GM18951 (cell line): Measurements from ENCODE around the gene IFT122.

Experiments used
- POLR2A ChIP-seq: IDR thresholded peaks from 4 replicates; pipeline ENCODE4 v1.6.1; 2011; ENCODE audit warnings: mild to moderate bottlenecking; ENCODE audit not compliant: insufficient read length, insufficient read depth; ENCODE audit errors: extremely low read depth
- in situ Hi-C: fragments of 300-500 bp; cut with MboI; formaldehyde crosslinking; loops from one replicate; pipeline ENCODE4 v1.12.0; 2022; ENCODE audit warnings: low sequenced_read_pairs, mixed read lengths, inconsistent platforms; ENCODE audit not compliant: unreplicated experiment

The IFT122 gene

DNA sequence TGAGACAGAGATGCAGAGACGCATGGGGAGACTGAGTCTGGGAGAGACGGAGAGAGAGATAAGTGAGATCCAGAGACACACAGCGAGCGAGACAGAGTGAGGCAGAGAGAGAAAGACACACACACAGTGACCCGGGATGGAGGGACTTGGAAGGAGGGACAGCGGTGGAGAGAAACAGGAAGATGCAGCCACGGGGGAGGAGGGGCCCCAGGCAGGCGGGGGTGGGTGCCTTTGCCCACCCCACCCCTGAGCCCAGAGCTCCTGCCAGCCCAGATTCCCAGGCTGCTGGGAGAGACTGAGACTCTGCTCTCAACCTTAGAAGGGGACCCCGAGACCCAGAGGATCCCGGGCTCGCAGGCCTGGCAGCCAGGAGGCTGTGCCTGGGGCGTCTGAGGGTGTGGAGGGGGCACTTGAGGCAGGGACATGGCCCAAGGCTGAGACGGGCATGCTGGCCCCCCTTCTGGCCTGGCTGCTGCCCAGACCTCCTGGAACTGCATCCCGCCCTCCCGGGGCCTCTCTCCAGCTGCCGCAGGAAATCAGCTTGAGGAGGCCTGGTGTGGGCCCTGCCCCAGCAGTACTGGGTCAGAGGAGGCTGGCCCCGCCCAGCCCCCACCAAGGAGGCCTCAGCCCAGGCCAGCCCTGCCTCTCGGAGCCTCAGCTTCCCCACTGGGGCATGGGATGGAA lies 121.0 kb downstream of the IFT122 start:
- in situ Hi-C loops: no loop called here
- no peak for TF ChIP-seq POLR2A

DNA sequence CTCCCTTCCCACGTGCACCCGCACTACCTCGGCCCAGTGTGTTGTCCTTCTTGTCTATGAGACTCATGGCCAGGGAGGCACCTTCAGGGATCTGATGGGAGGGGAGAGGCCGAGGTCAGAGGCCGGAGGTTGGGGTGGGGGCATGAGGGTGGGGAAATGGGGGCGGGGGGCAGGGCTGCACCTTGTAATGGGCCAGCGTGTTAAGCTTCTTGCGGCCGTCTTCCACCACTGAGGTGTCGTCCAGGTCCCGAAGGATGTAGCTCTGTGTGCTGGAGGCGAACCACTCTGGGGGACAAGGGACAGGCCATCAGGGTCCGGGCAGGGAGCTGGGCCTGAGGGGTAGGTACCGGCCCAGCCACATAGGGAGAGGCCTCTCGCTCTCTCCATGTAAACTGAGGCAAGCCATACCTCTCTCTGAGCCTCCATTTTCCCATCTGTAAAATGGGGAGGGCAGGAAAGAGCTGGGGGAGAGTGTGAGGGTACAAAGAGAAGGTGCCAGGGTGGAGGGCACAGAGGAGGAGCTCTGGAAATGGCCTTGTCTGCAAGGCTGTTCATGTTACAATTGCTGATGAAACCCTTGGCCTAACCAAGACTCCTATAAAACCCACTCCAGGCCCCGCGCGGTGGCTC lies 121.7 kb downstream of the IFT122 start:
- no peak for TF ChIP-seq POLR2A
- in situ Hi-C loops: no loop called here

GRCh38 chr3:129562803-129563202 lies 122.8 kb downstream of the IFT122 start:
- no peak for TF ChIP-seq POLR2A
- in situ Hi-C loops: no loop called here

DNA sequence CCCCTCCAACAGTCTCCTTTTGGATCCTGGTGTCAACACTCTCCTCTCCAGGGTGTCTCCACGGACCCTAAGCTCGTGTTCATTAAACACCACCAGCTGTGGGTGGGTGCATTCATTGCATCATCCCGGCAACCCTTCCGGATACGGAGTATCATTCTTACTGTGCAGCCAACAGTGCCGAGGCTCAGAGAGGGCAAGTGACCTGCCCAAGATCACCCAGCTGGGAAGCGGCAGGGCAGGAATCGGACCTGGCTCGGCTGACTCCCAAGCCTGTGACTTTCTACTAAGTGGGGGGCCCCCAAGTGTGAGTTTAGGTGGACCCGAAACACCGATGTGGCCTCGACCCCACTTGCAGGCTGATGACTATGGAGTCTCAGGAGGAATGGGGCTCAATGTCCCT lies 123.3 kb downstream of the IFT122 start:
- in situ Hi-C loops: no loop called here
- TF ChIP-seq POLR2A: no peak

- in situ Hi-C loops: no loop called here
- no peak for TF ChIP-seq POLR2A
Observed at GRCh38 chr3:129563850-129564535, 124.0 kb downstream of the IFT122 start.

- in situ Hi-C loops: no loop called here
- TF ChIP-seq POLR2A: no peak
Observed at GRCh38 chr3:129564981-129565644, 125.1 kb downstream of the IFT122 start.

DNA sequence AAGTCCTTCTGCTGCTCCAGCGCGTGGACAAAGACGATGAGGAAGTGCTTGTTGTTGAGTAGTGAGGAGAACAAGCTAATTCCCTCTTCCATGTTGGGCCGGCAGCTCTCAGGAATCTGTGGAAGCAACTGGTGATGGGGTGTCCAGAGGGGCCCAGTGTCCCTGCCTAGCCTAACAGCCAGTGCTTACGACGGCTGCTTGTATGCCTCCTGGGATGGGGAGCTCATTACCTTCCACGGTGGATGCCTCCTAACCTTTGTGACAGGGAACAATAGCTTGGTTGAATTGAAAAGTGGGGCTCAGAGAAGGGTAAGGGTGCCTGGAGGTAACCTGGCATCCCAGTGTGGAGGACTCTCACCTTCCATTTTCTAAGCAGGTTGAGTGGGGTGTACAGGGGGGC lies 125.9 kb downstream of the IFT122 start:
- TF ChIP-seq POLR2A: no peak
- in situ Hi-C loops: no loop called here

DNA sequence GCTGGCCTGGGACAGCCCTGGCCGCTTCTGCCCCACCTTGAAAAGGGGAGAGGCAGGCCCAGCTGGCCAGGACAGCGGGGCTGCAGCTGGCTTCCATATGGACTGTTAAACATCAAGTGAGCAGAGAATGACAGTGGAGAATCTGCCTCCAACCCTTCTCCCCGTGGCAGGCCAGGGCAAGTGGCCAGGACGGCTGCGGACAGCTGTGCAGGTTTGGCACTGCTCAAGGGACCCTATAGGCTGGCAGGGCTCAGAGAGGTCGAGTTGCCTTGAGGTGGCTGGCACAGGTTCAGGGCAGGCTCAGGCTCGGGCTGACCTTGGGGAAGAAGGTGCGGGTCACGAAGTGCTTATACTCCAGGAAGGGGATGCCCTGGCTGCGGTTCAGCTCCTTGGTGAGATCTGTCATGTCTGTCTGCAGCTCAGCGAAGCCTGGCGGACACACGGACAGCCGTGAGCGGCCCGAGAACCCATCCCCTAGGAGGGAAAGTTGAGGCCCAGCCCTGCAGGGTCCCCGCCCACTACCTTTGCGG lies 127.2 kb downstream of the IFT122 start:
- in situ Hi-C loops: no loop called here
- no peak for TF ChIP-seq POLR2A

- no peak for TF ChIP-seq POLR2A
- in situ Hi-C loops: no loop called here
Observed at GRCh38 chr3:129567939-129568338, 127.9 kb downstream of the IFT122 start.

- in situ Hi-C loops: no loop called here
- TF ChIP-seq POLR2A: no peak
Observed at GRCh38 chr3:129569856-129570255, 129.8 kb downstream of the IFT122 start.
